K562 (cell line): ENCODE results near the gene SULT2B1. TPM values are rescaled to one million over a fixed set of nuclear protein-coding genes. Genes with fewer than 3 reads are reported as not detected.

Source experiments
- CHD1 ChIP-seq: fragments of 200-600 bp; sonication (generic); IDR thresholded peaks from one replicate; pipeline ENCODE4 v1.6.1; 2012; ENCODE audit warnings: mild to moderate bottlenecking, moderate library complexity, low read length, inconsistent platforms
- CHD2 ChIP-seq: IDR thresholded peaks from 2 replicates; pipeline ENCODE4 v1.6.1; 2011; ENCODE audit warnings: low read depth, low read length
- NFE2 ChIP-seq: IDR thresholded peaks from 2 replicates; pipeline ENCODE4 v1.6.1; 2014; ENCODE audit warnings: antibody characterized with exemption, low read depth
- NKRF ChIP-seq: fragments of 450-650 bp; IDR thresholded peaks from 2 replicates; pipeline ENCODE4 v1.6.1; 2016; ENCODE audit warnings: borderline replicate concordance
- RBFOX2 ChIP-seq: fragments of 200-400 bp; formaldehyde crosslinking; IDR thresholded peaks from 2 replicates; pipeline ENCODE4 v1.6.1; 2017; ENCODE audit warnings: low read depth, mild to moderate bottlenecking, low read length, moderate library complexity
- SLC30A9 ChIP-seq: fragments of 250-450 bp; sonication (Bioruptor Pico); IDR thresholded peaks from 2 replicates; pipeline ENCODE4 v1.8.0; 2022; ENCODE audit warnings: mild to moderate bottlenecking, moderate library complexity
- ZNF133 ChIP-seq: fragments of 250-450 bp; sonication (Bioruptor Pico); IDR thresholded peaks from 2 replicates; pipeline ENCODE4 v1.4.0; 2020; ENCODE audit warnings: mild to moderate bottlenecking
- ZNF780A ChIP-seq: fragments of 250-450 bp; sonication (Bioruptor Pico); IDR thresholded peaks from 2 replicates; pipeline ENCODE4 v1.5.0; 2021; ENCODE audit warnings: mild to moderate bottlenecking
- polyA plus RNA-seq, 8 experiments: library from polyadenylated mRNA; depleted of rRNA in 4 of 8; stranded (reverse) in 5 of 8; unstranded in 3 of 8; fragments of >200 nt; fragmentation: Nextera tagmentation in 2 of 8; fragmentation: Illumina TruSeq in 1 of 8; extraction: Ambion mirVana in 2 of 8; extraction: Trizol in 1 of 8; gene quantifications; 2 replicates each; pipeline versions ENCODE4 v1.2.1 to v1.2.3, GENCODE V29; 2011 to 2014; ENCODE audit warnings: inconsistent platforms in 1 of 8, missing spikeins in 1 of 8
- total RNA-seq, 7 experiments: library from RNA; depleted of rRNA in 6 of 7; stranded (reverse); fragments of >200 nt in 6 of 7; fragmentation: Illumina TruSeq in 2 of 7; extraction: Trizol in 2 of 7; gene quantifications; 2 replicates each; pipeline versions ENCODE4 v1.2.1 to v1.2.3, GENCODE V29; 2011 to 2021; ENCODE audit warnings: low replicate concordance in 1 of 7
- TF ChIP-seq, protein P1 (sequence below): fragments of 250-450 bp; sonication (Bioruptor Pico); IDR thresholded peaks from 2 replicates; pipeline ENCODE4 v1.4.0; 2020
- TF ChIP-seq, protein P2 (sequence below): fragments of 450-650 bp; formaldehyde crosslinking; IDR thresholded peaks from 2 replicates; pipeline ENCODE4 v1.4.0; 2022; ENCODE audit warnings: mild to moderate bottlenecking, moderate library complexity

SULT2B1 gene
- total and polyA plus RNA-seq, 9 of the 15 experiments (the other 6 are each of a cell fraction or from before 2014, with no cell fraction given), result 0.09 to 0.62 (median 0.22) TPM; not detected in 2

GRCh38 chr19:48635263-48635965 lies 83.4 kb downstream of the SULT2B1 start (continued):
- TF ChIP-seq, protein P1, sequence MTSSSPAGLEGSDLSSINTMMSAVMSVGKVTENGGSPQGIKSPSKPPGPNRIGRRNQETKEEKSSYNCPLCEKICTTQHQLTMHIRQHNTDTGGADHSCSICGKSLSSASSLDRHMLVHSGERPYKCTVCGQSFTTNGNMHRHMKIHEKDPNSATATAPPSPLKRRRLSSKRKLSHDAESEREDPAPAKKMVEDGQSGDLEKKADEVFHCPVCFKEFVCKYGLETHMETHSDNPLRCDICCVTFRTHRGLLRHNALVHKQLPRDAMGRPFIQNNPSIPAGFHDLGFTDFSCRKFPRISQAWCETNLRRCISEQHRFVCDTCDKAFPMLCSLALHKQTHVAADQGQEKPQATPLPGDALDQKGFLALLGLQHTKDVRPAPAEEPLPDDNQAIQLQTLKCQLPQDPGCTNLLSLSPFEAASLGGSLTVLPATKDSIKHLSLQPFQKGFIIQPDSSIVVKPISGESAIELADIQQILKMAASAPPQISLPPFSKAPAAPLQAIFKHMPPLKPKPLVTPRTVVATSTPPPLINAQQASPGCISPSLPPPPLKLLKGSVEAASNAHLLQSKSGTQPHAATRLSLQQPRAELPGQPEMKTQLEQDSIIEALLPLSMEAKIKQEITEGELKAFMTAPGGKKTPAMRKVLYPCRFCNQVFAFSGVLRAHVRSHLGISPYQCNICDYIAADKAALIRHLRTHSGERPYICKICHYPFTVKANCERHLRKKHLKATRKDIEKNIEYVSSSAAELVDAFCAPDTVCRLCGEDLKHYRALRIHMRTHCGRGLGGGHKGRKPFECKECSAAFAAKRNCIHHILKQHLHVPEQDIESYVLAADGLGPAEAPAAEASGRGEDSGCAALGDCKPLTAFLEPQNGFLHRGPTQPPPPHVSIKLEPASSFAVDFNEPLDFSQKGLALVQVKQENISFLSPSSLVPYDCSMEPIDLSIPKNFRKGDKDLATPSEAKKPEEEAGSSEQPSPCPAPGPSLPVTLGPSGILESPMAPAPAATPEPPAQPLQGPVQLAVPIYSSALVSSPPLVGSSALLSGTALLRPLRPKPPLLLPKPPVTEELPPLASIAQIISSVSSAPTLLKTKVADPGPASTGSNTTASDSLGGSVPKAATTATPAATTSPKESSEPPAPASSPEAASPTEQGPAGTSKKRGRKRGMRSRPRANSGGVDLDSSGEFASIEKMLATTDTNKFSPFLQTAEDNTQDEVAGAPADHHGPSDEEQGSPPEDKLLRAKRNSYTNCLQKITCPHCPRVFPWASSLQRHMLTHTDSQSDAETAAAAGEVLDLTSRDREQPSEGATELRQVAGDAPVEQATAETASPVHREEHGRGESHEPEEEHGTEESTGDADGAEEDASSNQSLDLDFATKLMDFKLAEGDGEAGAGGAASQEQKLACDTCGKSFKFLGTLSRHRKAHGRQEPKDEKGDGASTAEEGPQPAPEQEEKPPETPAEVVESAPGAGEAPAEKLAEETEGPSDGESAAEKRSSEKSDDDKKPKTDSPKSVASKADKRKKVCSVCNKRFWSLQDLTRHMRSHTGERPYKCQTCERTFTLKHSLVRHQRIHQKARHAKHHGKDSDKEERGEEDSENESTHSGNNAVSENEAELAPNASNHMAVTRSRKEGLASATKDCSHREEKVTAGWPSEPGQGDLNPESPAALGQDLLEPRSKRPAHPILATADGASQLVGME (CRISPR knock-in tag), result no peak
- TF ChIP-seq, protein P2, sequence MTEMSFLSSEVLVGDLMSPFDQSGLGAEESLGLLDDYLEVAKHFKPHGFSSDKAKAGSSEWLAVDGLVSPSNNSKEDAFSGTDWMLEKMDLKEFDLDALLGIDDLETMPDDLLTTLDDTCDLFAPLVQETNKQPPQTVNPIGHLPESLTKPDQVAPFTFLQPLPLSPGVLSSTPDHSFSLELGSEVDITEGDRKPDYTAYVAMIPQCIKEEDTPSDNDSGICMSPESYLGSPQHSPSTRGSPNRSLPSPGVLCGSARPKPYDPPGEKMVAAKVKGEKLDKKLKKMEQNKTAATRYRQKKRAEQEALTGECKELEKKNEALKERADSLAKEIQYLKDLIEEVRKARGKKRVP (CRISPR knock-in tag), result no peak
- TF ChIP-seq SLC30A9 (CRISPR knock-in tag), result no peak
- no peak for TF ChIP-seq CHD2
- TF ChIP-seq RBFOX2, result peak; percentile 46; the same call in 1 of the 2 replicates
- peak; percentile 51 for TF ChIP-seq CHD1
- TF ChIP-seq ZNF133, result no peak
- no peak for TF ChIP-seq ZNF780A (CRISPR knock-in tag)
- TF ChIP-seq NKRF, result no peak
- no peak for TF ChIP-seq NFE2
- TF ChIP-seq, all 486 proteins: peak for 32
